GM12864 (cell line): ENCODE results near the gene SERPINB6.

Experiments used
- DNase-seq: peaks from one replicate; pipeline ENCODE4 v3.0.0-alpha.2; 2011; ENCODE audit warnings: low read depth
- H3K4me3 ChIP-seq: 2 replicates; pipeline ENCODE4 v1.5.1; 2011; ENCODE audit warnings: mild to moderate bottlenecking, low read depth, low read length, control low read depth
- TF ChIP-seq, protein P1 (sequence below): IDR thresholded peaks from 2 replicates; pipeline ENCODE4 v1.5.1; 2011; ENCODE audit warnings: low read depth, mild to moderate bottlenecking, moderate library complexity, low read length, control low read depth, inconsistent platforms; ENCODE audit errors: missing control alignments

The SERPINB6 gene

GRCh38 chr6:2949121-2949520 lies 22.2 kb downstream of the SERPINB6 start:
- TF ChIP-seq, protein P1, sequence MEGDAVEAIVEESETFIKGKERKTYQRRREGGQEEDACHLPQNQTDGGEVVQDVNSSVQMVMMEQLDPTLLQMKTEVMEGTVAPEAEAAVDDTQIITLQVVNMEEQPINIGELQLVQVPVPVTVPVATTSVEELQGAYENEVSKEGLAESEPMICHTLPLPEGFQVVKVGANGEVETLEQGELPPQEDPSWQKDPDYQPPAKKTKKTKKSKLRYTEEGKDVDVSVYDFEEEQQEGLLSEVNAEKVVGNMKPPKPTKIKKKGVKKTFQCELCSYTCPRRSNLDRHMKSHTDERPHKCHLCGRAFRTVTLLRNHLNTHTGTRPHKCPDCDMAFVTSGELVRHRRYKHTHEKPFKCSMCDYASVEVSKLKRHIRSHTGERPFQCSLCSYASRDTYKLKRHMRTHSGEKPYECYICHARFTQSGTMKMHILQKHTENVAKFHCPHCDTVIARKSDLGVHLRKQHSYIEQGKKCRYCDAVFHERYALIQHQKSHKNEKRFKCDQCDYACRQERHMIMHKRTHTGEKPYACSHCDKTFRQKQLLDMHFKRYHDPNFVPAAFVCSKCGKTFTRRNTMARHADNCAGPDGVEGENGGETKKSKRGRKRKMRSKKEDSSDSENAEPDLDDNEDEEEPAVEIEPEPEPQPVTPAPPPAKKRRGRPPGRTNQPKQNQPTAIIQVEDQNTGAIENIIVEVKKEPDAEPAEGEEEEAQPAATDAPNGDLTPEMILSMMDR: no peak
- no peak for DNase-seq
- H3K4me3 ChIP-seq: no peak overlapping the region

- DNase-seq: no peak
- H3K4me3 ChIP-seq: no peak overlapping the region
- TF ChIP-seq, protein P1: no peak
These were observed 22.9 kb downstream of the SERPINB6 start for GRCh38 chr6:2948228-2949025.

- TF ChIP-seq, protein P1: no peak
- DNase-seq: no peak
- H3K4me3 ChIP-seq: no peak overlapping the region
These were observed 23.9 kb downstream of the SERPINB6 start for GRCh38 chr6:2947445-2947844.

DNA sequence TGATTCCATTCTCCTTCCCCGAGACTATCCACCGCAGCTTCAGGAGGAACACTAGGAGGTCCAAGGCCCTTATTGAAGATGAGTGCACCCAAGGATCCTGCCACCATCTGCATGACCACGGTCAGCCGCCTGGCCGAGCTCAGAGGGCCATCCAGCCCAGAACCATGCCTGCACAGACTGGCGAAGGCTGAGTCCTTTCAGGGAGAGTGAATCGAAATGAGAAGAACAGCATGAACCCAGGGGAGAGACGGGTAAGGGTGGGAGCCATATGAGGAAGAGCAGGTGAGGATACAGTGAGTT lies 26.3 kb downstream of the SERPINB6 start:
- TF ChIP-seq, protein P1: no peak
- H3K4me3 ChIP-seq: no peak overlapping the region
- DNase-seq: no peak

DNA sequence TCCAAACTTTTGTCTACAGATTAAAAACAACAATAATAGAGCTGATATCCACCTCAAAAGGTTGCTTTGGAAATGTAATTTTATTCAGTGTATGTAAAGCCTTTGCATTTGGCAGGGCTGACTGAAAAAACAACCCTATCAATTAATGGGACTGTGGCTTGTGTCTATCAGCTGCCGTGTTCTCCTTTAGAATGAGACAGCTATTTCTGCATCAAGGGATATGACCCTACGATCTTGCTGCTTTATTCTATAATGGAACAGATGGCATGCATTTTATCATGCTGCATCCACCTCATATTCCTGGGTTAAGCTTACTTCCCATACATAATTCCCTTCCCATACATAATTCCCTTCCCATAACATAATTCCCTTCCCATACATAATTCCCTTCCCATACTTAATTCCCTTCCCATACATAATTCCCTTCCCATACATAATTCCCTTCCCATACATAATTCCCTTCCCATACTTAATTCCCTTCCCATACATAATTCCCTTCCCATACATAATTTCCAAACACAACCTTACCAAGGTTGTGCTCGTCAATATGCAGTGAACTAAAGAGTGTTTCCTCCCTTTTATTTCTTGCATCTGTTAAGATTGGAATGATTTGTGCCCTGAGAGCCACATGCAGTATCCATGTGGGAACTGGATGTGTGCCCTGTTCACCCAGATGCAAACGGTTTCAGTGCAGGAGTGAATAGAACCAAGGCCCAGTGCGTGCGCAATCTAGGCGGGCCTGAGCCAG lies 26.8 kb downstream of the SERPINB6 start:
- no peak overlapping the region for H3K4me3 ChIP-seq
- DNase-seq: no peak
- TF ChIP-seq, protein P1: no peak

- DNase-seq: no peak
- TF ChIP-seq, protein P1: no peak
- H3K4me3 ChIP-seq: no peak overlapping the region
These were observed 27.8 kb downstream of the SERPINB6 start for GRCh38 chr6:2943564-2943955.
